Ishikawa (cell line): ENCODE data around the gene SNRNP25.

ENCODE experiments used
- CEBPB ChIP-seq: IDR thresholded peaks from 2 replicates; pipeline ENCODE4 v1.6.1; 2012
- CREB1 ChIP-seq: IDR thresholded peaks from 2 replicates; pipeline ENCODE4 v1.6.1; 2012; ENCODE audit warnings: low read depth
- EGR1 ChIP-seq: IDR thresholded peaks from 2 replicates; pipeline ENCODE4 v1.6.1; 2012
- EP300 ChIP-seq: IDR thresholded peaks from 2 replicates; pipeline ENCODE4 v1.6.1; 2012; ENCODE audit warnings: borderline replicate concordance
- FOXM1 ChIP-seq: IDR thresholded peaks from 2 replicates; pipeline ENCODE4 v1.6.1; 2012; ENCODE audit warnings: low read depth, borderline replicate concordance
- NFIC ChIP-seq: IDR thresholded peaks from 2 replicates; pipeline ENCODE4 v1.6.1; 2012
- RAD21 ChIP-seq: IDR thresholded peaks from 2 replicates; pipeline ENCODE4 v1.6.1; 2012; ENCODE audit warnings: low read depth
- TAF1 ChIP-seq: IDR thresholded peaks from 2 replicates; pipeline ENCODE4 v1.6.1; 2012; ENCODE audit warnings: low read depth, mild to moderate bottlenecking
- TCF12 ChIP-seq: IDR thresholded peaks from 2 replicates; pipeline ENCODE4 v1.6.1; 2012; ENCODE audit warnings: low read depth
- TEAD4 ChIP-seq: IDR thresholded peaks from 2 replicates; pipeline ENCODE4 v1.6.1; 2012
- YY1 ChIP-seq: IDR thresholded peaks from 2 replicates; pipeline ENCODE4 v1.6.1; 2012; ENCODE audit warnings: low read depth
- ZBTB7A ChIP-seq: IDR thresholded peaks from 2 replicates; pipeline ENCODE4 v1.6.1; 2012; ENCODE audit warnings: low read depth
- TF ChIP-seq, protein P1 (sequence below): IDR thresholded peaks from 2 replicates; pipeline ENCODE4 v1.6.1; 2012
- TF ChIP-seq, protein P2 (sequence below): IDR thresholded peaks from 2 replicates; pipeline ENCODE4 v1.6.1; 2012
- TF ChIP-seq, protein P3 (sequence below): IDR thresholded peaks from 2 replicates; pipeline ENCODE4 v1.6.1; 2012; ENCODE audit warnings: low read depth, mild to moderate bottlenecking

The SNRNP25 gene

DNA sequence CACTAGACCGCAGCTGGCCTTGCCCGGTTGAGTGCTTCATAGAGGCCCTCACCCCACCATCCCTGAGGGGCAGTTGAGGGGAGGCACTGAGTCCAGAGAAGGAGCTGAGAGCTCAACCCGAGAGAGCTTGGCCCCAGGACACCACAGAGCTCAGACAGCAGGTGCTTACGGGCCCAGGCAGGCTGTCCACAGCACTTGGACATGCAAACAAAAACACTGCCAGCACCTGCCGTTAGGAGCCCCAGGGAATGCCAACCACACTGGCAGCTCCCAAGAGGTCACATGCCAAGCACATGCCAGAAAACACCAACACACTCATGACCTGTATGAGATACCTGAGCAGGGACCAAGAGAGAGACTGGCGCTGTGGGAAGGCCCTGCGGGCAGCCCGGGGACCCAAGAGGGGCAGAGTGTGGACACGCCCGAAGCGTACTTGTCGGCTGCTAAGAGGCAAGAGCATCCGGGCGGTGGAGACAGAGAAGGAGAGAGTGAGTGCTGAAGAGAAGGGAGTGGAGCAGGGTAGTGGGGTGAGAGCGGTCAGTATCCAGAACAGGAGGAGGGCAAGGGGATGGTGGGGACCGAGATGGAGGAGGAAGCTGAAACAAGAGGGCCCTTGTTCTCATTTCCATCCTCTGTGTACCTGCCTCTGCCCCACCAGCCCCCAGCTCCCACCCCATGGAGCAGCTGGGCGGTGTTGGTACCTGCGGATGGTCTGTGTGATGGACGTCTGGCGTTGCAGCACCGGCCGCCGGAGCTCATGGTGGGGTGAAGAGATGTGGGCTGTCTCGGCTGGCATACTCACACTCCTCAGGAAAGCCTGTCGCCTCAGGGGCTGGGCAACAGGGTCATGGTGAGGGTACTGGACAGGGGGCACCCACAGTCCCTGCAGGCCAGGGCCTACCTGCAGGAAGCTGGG lies 10.6 kb downstream of the SNRNP25 start:
- TF ChIP-seq, protein P1, sequence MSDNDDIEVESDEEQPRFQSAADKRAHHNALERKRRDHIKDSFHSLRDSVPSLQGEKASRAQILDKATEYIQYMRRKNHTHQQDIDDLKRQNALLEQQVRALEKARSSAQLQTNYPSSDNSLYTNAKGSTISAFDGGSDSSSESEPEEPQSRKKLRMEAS = no peak
- no peak for TF ChIP-seq NFIC

DNA sequence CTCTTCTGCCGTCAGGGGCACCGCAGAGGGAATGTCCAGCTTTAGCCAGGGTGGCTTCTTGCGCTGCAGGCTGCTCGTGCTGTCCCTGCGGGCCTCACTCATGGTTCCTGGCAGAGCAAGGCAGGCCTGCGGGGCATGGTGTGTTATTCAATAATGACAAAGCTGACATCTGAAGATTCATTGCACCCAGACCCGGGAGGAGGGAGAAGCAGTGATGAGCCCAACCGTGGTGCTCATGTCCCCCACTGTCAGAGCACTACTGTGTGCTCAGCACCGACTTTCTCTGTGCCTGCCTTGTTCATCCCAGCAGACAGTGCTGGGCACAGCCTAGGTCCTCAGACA lies 11.3 kb downstream of the SNRNP25 start:
- TF ChIP-seq NFIC (no peak), YY1 (no peak), EP300 (no peak), CEBPB (no peak), ZBTB7A (no peak)
- TF ChIP-seq, protein P2, sequence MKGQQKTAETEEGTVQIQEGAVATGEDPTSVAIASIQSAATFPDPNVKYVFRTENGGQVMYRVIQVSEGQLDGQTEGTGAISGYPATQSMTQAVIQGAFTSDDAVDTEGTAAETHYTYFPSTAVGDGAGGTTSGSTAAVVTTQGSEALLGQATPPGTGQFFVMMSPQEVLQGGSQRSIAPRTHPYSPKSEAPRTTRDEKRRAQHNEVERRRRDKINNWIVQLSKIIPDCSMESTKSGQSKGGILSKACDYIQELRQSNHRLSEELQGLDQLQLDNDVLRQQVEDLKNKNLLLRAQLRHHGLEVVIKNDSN = no peak
- TF ChIP-seq, protein P3, sequence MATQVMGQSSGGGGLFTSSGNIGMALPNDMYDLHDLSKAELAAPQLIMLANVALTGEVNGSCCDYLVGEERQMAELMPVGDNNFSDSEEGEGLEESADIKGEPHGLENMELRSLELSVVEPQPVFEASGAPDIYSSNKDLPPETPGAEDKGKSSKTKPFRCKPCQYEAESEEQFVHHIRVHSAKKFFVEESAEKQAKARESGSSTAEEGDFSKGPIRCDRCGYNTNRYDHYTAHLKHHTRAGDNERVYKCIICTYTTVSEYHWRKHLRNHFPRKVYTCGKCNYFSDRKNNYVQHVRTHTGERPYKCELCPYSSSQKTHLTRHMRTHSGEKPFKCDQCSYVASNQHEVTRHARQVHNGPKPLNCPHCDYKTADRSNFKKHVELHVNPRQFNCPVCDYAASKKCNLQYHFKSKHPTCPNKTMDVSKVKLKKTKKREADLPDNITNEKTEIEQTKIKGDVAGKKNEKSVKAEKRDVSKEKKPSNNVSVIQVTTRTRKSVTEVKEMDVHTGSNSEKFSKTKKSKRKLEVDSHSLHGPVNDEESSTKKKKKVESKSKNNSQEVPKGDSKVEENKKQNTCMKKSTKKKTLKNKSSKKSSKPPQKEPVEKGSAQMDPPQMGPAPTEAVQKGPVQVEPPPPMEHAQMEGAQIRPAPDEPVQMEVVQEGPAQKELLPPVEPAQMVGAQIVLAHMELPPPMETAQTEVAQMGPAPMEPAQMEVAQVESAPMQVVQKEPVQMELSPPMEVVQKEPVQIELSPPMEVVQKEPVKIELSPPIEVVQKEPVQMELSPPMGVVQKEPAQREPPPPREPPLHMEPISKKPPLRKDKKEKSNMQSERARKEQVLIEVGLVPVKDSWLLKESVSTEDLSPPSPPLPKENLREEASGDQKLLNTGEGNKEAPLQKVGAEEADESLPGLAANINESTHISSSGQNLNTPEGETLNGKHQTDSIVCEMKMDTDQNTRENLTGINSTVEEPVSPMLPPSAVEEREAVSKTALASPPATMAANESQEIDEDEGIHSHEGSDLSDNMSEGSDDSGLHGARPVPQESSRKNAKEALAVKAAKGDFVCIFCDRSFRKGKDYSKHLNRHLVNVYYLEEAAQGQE = no peak

DNA sequence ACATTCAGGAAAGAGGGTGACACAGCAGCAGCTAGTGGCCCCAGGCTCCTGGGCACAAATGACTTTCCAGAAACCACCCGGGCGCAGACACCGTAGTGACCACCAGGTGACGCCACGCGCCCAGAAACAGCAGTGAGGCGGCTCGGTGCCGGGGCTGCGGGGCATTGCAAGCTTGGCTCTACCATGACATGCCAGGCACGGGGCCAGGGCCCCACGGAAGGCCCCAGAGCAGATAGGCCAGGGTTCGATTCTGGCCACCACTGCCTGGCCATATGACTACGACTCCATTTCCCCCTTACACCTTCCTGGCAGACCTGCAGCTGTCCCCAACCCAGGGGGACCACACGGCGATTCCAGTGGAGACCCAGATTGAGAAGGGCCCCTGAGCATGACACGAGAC lies 12.1 kb downstream of the SNRNP25 start:
- peak; percentile 98 for TF ChIP-seq RAD21
- TF ChIP-seq, protein P1 = peak; percentile 26; the same call in 1 of the 2 replicates
- TF ChIP-seq ZBTB7A = no peak

DNA sequence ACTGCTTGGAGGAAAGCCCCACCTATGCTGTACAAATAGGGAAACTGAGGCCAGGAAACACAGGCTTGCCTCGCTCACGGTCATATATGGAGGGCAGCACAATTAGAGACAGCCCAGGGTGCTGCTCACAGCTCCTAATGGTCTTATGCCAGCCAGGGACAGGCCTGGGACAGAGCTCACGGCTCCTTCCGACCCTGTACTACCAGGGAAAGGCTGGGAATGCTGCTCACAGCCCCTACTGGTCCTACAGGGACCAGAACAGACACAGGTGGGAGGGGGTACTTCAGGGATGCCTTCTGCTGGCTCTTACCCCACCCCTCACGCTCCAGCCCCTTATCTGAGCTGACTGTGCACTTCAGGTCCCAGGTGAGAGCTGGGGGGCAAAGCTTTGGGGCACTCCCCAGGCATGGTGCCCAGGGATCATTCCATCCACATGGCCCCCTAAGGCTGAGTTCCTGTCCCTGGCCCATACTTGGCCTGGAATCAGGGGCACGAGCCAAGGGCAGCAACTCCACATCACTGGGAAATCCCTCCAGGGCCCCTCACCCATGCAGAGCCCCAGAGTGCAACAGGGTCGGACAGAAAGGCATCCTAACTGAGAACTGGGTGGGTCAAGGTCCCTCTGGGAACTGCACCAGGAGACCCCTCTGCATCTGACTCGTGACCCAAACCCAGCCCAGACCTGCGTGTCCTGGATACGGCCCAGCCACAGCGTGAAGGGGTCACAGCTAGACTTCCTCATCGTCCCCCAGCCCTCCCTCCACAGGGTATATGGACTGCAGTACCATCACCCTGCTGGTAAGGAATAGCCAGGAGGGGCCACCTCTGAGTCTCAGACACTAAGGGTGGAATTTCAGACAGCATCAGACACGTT lies 12.9 kb downstream of the SNRNP25 start:
- TF ChIP-seq TCF12 (no peak), RAD21 (no peak), FOXM1 (no peak), ZBTB7A (no peak), EP300 (no peak), NFIC (no peak), TAF1 (no peak), YY1 (no peak), CEBPB (no peak), CREB1 (no peak), TEAD4 (no peak), EGR1 (no peak)
- TF ChIP-seq, protein P1 = no peak
- TF ChIP-seq, protein P3 = no peak
- TF ChIP-seq, protein P2 = no peak

DNA sequence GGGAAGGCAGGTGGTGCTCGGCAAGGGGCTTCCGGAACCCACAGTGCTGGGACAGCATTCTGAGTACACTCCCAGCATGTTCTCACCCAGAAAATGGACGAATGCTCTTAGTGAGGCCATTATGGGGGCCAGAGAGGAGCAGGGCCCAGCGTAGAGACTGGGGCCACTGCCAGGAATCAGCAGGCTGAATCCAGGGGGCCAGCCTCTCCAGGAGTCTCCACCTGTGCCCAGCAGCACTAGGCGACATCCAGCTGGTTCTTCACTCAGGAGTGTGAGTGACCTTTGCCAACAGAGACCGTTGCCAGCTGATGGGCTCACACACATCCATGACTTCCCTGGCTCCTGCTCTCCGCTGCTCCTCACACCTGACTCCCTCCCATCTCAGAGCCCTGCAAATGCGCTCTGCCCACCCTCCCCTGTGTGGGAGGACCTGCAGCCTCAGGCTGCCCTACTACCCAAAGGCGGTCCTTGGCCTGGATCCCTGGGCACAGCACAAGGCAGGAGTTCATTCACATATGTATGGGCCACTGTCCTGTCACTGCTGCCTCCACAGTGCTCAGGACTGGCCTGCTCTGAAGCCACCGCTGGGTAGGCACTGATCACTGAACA lies 13.7 kb downstream of the SNRNP25 start:
- TF ChIP-seq EP300 (no peak; the same call in 1 of the 2 replicates), YY1 (no peak), TCF12 (peak; percentile 73), NFIC (peak; percentile 52)
